HG03558 (cell line): ENCODE measurements around the gene FCSK.
A peak's percentile ranks its signal among the peaks of the same experiment; 100 is the strongest.
"Not testable (repeated sequence)": the region's sequence is repeated elsewhere in the genome, so short reads cannot be mapped to it uniquely, and the experiment has no call there.

Source experiments
- ATAC-seq: cut with Tn5 transposase; IDR thresholded peaks from one replicate; pipeline ENCODE4 v1.9.1; 2021; ENCODE audit warnings: moderate number of reproducible peaks; ENCODE audit not compliant: unreplicated experiment; ENCODE audit errors: extremely low read depth

FCSK gene

GRCh38 chr16:70430667-70431536 lies 23.5 kb upstream of the FCSK start:
- ATAC-seq: peak; percentile 28

- ATAC-seq: no peak
These were observed 22.1 kb upstream of the FCSK start for GRCh38 chr16:70432356-70432722.

- no peak for ATAC-seq
These were observed 21.5 kb upstream of the FCSK start for GRCh38 chr16:70432723-70433457.

- ATAC-seq: no peak
These were observed 20.8 kb upstream of the FCSK start for GRCh38 chr16:70433458-70434103.

DNA sequence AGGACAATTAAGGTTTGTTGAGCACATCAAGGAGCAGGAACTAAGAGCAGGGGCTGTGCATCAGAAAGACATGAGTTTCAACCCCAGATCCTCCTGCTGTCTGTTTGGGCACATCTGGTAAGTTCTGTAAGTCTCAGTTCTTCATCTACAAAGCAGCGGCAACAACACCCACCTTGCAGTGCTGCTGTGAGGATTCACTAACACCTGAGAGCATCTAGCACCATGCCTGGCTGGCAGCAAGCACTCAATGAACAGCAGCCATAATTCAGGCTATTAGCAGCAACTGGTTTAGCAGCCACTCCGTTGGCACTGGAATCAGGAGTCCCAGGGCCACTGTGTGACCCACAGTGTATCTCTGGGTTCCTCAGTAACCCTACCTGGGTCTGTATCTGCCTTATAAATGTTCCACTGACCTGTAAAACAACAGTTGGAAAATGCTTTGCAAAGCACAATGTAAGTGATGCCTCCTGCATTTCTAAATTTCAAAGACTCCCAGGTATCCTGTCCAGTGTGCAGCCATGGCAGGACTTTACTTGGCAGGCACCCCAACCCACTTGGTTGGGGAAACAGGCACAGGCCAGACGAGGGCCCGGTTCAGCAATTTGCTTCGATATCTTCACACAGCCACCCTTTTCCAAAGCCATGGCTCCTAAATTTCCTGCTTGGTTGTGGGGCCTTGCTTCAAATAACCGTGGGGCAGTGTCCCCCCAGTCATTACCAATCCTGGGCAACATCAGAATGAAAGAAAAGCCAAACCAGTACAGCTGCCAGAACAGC lies 19.7 kb upstream of the FCSK start:
- ATAC-seq: no peak

DNA sequence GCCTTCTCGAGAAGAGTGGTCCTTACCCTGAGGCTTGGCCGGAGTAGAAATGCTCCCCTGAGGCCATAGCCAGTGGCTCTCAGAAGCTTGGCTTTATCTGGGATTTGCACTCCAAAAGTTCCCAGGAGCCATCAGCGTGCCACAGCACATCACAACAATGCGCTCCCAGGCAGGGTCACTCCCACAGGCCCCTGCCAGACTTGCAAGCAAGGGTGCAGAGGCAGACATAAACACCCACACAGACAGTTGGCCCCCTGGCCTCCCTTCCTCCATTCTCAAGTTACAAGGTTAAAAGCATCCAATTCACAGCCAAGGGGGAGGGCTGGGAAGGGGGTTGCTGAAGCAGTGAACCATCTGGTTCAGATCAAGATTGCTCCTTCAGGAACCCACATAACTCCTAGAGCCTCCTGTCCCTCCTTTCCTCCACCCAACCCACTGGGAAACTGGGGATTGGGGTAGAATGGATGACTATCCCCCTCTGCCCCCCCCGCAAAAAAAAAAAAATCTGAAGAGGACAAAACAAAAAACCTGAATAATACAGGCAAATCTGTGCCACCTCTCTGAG lies 17.3 kb upstream of the FCSK start:
- ATAC-seq: no peak

DNA sequence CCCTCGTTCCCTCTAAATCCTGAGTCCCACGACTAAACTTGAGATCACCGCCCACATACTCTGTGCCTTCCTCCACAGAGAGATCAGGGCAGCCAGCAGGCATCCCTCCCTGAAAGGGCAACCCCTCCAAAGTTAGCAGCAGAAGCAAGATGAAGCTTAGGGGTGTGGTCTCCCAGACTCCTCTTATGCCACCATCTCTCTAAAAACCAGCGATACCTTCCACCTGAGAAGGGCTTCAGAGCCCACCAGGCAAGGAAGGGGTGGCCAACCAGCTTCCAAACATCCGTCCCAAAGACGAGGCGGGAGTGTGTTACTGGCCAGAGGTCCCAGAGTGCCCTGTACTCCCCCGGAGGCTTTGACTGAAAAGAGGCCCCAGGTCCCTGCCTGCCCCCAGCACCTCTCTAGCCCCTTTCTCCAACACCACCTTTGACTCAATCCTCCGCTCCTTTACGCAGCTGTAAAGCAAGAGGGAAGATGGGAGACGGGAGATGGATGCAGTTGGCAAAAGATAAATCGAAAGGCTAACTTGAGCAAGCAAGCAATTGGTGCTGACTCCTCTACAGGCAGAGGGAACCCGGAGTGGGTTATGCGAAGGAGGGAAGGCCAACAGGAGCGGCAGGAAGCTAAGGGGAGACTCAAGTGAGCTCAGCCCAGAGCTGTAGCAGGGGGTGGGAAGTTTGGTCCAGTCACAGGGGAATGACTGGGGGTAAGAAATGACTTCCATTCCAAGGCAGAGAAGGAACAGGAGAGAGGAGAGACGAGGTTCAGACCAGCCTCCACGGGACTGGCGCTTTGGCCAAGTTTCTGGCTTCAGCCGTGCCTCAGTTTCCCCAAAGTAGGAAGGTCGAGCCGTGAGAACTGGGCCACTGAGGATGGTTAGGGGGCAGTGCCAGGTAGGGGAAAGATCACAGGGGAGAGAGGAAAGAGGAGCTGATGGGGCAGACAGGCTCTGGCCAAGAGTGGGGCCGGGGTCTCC lies 16.5 kb upstream of the FCSK start:
- ATAC-seq: no peak

GRCh38 chr16:70438585-70438968 lies 15.8 kb upstream of the FCSK start:
- ATAC-seq: no peak

DNA sequence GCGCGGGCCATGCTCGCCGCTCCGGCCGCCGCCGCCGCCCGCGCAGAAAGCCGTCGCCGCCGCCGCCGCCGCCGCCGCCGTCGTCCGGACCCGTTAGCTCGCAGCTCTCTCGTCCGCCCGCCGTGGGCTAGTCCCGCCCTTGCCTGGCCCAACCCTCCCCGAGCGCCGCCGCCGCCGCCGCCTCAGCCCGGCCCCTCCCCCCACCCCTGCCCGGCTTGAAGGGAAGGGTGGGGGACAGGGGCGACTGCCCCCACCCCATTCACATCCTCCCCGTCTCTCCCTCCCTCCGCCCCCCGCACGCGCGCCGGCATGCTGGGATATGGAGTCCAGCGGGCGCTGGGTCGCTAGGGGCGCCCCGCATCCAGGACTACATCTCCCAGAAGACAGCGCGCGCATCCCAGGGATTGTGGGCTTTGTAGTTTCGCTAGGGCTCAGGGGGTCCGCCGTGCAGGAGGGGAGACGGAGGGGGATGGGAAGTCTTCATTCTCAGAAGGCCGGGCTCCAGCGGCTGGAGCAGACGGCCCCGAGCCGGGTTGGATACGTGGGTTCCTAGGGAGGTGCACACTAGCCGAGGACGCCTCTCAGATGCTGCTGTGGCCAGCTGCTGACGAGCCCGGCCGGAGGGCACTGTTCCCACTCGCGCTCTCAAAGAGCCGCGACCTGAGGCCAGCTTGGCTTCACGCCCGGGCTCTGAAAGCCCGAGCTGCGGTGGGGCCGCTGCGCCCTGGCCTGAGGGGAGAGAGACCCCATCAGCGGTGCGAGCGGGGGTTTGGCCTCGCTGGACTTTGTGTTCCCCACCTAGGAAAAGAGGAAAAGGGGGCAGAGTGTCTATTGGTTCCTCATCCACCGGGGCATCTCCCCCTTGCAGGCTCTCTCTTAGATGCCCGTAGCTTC lies 15.2 kb upstream of the FCSK start, which contains the start of gene ST3GAL2:
ST3GAL2 (minus strand) TSS at position 132 of the 894 bp plus-strand sequence. CDS start 40,570 bp downstream, outside the sequence.
- no peak for ATAC-seq

- no peak for ATAC-seq
These were observed 14.2 kb upstream of the FCSK start for GRCh38 chr16:70440009-70440692.

GRCh38 chr16:70441406-70441990 lies 12.9 kb upstream of the FCSK start:
- no peak for ATAC-seq

DNA sequence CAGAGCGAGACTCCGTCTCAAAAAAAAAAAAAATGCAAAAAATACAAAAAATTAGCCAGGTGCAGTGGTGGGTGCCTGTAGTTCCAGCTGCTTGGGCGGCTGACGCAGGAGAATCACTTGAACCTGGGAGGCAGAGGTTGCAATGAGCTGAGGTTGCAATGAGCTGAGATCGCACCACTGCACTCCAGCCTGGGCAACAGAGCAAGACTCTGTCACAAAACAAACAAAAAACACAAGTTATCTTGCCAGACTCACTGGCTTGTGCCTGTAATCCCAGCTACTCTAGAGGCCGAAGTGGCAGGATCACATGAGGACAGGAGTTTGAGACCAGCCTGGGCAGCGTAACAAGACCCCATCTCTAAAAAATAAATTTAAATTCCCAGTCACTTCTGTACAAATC lies 12.1 kb upstream of the FCSK start:
- no peak for ATAC-seq

GRCh38 chr16:70444249-70445063 lies 9.9 kb upstream of the FCSK start:
- ATAC-seq: no peak

- ATAC-seq: no peak
These were observed 6.3 kb upstream of the FCSK start for GRCh38 chr16:70448075-70448474.

DNA sequence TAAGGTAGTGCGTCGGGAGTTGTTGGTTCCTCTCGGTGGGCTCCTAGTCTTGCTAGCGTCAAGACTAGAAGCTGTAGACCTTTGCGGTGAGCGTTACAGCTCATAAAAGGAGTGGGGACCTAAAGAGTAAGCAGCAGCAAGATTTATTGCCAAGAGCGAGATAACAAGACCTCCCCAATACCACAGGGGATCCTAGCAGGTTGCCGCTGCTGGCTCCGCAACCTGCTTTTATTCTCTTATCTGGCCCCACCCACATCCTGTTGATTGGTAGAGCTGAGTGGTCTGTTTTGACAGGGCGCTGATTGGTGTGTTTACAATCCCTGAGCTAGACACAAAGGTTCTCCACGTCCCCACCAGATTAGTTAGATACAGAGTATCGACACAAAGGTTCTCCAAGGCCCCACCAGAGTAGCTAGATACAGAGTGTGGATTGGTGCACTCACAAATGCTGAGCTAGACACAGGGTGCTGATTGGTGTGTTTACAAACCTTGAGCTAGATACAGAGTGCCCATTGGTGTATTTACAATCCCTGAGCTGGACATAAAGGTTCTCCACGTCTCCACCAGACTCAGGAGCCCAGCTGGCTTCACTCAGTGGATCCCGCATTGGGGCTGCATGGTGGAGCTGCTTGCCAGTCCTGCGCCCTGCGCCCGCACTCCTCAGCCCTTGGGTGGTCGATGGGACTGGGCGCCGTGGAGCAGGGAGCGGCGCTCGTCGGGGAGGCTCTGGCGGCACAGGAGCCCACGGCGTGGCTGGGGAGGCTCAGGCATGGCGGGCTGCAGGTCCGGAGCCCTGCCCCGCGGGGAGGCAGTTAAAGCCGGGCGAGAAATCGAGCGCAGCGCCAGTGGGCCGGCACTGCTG lies 4.0 kb upstream of the FCSK start:
- not testable (repeated sequence) for ATAC-seq
